Activated CD4-positive, CD25-positive, alpha-beta regulatory T cell (primary cell): ENCODE results near the gene RANBP1.

ENCODE experiments used
- DNase-seq, 4 experiments: peaks; one replicate each; lab custom pipeline; 2025; lab: John Stamatoyannopoulos, UW

Gene RANBP1

GRCh38 chr22:20138417-20138738, 22.5 kb downstream of the RANBP1 start:
- no peak for DNase-seq

GRCh38 chr22:20138868-20139267, 23.0 kb downstream of the RANBP1 start:
- no peak for DNase-seq

DNA sequence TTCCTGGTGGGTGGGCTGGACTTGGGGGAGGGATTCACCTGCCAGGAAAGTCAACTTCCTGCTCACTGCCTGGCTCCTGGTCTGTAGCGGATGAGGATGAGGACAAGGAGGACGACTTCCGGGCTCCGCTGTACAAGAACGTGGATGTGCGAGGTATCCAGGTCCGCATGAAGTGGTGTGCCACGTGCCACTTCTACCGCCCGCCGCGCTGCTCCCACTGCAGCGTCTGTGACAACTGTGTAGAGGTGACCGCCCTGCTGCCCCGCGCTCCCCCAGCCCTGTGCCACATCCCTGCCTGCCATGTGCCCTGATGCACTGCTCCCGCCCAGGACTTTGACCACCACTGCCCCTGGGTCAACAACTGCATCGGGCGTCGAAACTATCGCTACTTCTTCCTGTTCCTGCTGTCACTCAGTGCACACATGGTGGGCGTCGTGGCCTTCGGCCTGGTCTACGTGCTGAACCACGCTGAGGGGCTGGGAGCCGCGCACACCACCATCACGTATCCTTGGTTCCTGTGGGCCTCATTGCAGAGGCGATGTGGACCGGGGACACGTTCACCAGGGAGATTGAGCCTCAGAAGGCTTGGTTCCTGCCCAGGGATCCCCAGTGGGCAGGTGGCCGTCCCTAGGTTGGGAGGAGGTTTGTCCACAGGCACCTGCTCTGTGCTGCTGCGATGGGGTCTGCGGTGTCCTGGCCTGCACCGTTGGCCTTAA, 23.6 kb downstream of the RANBP1 start:
- DNase-seq: no peak

- DNase-seq: no peak
Measured at GRCh38 chr22:20140107-20140445, 24.2 kb downstream of the RANBP1 start.

DNA sequence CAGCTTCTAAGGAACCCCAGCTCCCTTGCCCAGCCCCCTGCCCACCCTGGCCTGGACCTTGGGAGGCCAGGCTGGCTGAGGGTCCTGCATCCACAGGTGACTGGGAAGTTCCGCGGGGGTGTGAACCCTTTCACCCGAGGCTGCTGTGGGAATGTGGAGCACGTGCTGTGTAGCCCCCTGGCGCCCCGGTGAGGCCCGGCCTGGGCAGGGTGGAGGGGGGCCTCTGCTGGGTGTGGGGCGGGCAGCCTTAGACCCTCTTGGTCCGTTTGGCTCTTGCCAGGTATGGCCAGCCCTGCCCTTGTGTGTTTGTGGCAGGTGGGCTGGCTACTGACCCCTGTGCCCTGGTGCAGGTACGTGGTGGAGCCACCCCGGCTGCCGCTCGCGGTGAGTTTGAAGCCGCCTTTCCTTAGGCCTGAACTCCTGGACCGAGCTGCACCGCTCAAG, 24.6 kb downstream of the RANBP1 start:
- no peak for DNase-seq

DNA sequence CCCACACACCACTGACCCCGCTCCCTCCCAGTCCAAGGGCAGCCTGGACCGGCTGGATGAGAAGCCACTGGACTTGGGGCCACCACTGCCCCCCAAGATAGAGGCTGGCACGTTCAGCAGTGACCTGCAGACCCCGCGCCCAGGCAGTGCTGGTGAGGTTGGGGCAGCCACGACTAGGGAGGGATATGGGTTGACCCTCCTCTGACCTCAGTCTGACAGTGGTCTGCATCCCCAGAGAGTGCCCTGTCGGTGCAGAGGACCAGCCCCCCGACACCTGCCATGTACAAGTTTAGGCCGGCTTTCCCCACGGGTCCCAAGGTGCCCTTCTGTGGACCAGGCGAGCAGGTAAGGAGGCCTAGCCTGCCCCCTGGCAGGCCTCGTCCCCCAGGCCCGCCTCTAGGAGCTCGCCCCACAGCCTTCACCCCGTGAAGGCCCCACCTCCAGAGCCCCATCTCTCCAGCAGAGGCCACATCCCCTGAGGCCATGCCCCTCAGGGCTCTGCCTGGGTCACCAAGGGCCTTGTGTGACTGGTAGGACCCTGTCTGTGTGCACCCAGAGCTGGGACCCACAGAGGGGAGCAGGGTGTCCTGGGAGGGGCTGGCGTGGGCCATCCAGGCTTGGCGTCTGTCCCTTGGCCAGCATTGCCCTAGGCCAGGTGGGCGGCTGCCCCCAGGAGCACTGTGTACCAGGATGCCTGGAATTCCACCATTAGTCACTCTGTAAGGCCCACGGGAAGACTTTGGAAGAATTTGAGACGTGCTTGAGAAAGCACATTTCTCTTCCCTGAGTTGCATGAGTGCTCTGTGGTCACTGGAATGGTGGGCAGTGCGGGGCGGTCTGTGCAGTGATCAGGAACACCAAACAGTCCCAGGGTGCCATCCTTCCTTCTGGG, 25.5 kb downstream of the RANBP1 start:
- DNase-seq: no peak

- no peak for DNase-seq
Measured at GRCh38 chr22:20142711-20143621, 27.1 kb downstream of the RANBP1 start.

GRCh38 chr22:20143883-20144665, 28.2 kb downstream of the RANBP1 start:
- no peak for DNase-seq

- no peak for DNase-seq
Measured at GRCh38 chr22:20145206-20145831, 29.4 kb downstream of the RANBP1 start.

- no peak for DNase-seq
Measured at GRCh38 chr22:20145832-20146223, 29.9 kb downstream of the RANBP1 start.

DNA sequence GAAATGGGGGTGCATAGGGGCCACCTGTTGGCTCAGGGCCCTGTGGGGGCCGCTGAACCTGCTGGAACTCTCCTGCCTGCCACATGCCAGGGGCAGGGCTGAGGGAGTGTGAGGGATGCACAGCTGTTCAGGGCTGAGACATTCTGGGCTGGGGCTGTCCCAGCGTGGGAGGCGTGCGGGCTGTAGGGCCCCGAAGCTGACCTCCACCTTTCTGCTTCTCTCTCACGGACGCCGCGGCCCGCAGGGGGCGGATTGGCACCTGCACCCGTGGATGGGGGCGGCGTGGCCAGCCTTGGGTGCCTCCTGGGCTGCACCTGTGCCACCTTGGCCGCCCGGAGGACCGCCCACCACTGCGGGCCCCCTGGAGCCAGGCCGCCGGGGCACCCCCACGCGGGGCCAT, 30.9 kb downstream of the RANBP1 start:
- DNase-seq: no peak

GRCh38 chr22:20147237-20147988, 31.5 kb downstream of the RANBP1 start:
- DNase-seq: no peak

DNA sequence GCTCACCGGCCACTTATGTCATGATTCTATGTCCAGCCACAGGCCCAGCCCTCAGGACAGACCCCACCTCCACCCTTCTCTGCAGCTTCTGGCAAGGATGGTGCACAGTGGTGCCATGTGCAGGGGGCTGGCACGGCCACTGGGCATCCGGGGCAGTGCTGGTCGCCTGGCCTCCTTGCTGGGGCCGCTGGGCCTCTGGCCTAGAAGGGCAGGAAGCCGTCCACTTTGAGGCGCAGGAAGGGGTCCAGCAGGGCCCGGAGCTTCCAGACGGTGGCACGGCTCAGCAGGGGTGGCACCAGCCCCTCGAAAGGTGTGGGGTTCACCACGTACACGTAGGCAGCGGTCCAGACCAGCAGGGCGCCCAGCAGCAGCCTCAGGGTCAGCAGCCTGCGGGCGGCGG, 32.5 kb downstream of the RANBP1 start:
- DNase-seq: no peak

- no peak for DNase-seq
Measured at GRCh38 chr22:20149257-20150250, 33.6 kb downstream of the RANBP1 start.

DNA sequence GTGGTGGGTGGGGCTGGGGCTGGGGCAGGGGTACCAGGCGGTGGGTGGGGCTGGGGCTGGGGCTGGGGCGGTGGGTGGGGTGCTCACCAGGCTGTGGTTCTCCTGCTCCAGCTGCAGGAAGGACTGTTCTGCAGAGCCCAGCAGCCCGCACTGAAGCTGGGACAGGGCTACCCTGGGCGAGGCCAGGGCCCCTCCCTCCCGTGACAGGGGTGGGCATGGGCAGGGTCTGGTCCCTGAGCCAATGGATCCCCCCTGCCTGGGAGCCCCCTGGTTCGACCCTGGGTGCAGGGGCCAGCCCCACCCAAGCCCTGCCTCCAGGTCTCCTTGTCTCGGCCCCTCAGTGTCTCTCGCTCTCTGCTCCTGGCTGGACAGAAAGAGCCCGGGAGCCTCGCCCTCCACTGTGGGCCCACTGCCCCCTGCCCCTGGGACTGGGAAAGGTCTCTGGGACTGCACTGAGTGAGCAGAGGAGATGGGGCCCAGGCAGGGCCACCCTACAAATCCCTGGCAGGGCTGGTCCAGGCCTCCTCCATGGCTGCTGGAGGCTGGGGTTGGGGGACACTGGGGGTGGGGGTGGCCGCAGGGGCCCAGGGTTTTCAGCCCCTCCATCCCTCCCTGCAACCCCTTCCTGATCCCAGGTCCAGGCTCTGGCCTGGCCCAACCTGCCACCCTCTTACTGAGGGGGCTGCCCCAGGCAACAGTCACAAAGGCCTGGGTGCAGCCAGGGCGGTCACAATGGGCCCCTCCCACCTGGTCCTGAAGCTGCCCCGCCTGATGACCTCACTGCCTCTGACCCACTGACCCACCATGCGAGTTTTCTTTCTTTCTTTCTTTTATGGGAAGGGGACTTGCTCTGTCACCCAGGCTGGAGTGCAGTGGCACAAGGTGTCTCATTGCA, 34.7 kb downstream of the RANBP1 start, which contains the start of gene CCDC188:
CCDC188 (minus strand) TSS at position 675 of the 895 bp plus-strand sequence; CDS start at position 606, 69 bp downstream.
- DNase-seq: no peak

DNA sequence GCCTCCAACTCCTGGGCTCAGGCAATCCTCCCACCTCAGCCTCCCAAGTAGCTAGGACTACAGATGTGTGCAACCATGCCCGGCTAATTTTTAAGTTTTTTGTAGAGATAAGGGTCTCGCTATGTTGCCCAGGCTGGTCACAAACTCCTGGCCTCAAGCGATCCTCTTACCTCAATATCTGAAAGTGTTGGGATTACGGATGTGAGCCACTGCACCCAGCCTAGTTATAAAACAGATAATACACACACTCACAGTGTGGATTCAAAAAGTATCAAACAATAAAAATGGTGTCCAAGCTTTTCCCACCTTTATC, 35.3 kb downstream of the RANBP1 start:
- DNase-seq: no peak

DNA sequence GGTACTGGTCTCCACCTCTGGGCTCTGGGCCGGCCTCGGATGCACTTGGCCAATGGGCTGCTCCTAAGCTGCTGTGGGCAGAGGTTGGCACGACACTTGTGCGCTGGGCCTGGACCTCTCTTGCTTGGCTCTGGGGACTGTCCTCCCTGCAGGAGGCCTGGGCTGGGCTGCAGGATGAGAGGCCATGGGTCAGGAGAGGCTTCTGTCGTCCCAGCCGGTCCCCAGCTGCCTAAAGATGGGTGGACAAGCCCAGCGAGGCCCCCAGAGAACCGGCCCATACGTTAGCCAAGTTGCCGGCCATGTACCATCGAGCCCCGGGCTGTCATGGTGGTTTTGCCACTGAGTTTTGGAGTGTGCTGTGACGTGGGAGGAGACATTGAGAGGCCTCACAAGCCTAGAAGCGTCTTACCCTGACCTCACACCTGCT, 36.6 kb downstream of the RANBP1 start:
- DNase-seq: no peak

GRCh38 chr22:20153945-20154344, 38.0 kb downstream of the RANBP1 start:
- DNase-seq: no peak
